Measurements from ENCODE around the gene CTXN2. TPM values are rescaled to one million over a fixed set of nuclear protein-coding genes. Genes with fewer than 3 reads are reported as not detected.
A peak's percentile ranks its signal among the peaks of the same experiment; 100 is the strongest.

CTXN2 gene
- total and polyA plus RNA-seq, 4 experiments from 2014 or later: not detected

GRCh38 chr15:48168616-48169015 lies 22.8 kb upstream of the CTXN2 start:
- Histone ChIP-seq H3K9me3 (ENCODE audit: control insufficient read depth in 1 of 2, low read length in 2 of 2) (no peaks in the 10 kb centered on the region), H3K4me3 (ENCODE audit: low read length in 2 of 2) (no peak overlapping the region), H3K4me1 (ENCODE audit: insufficient read depth, low read length) (no peaks in the 10 kb centered on the region), H3K27me3 (ENCODE audit: insufficient read depth, low read length) (no peaks in the 10 kb centered on the region), H3K36me3 (ENCODE audit: insufficient read depth, low read length) (no peaks in the 10 kb centered on the region), H3K27ac (ENCODE audit: low read depth, low read length) (no peak overlapping the region)
- ChIA-PET POLR2A (ENCODE audit: partially characterized antibody) (no interaction called here), CTCF (ENCODE audit: partially characterized antibody) (no interaction called here)
- no peak overlapping the region for H3K4me3 Mint-ChIP-seq
- peaks cover 0 to 4% (median 0%) of the 10 kb centered on the region in 4 donors for H3K4me1 Mint-ChIP-seq
- DNase-seq: no peak
- intact Hi-C loops (cut with micrococcal nuclease): no loop called here
- no peaks in the 10 kb centered on the region for H3K27me3 Mint-ChIP-seq
- peaks cover 17 to 18% of the 10 kb centered on the region in 2 donors for H3K36me3 Mint-ChIP-seq
- no peak overlapping the region for H3K27ac Mint-ChIP-seq
- H3K9me3 Mint-ChIP-seq: peaks cover 0 to 12% (median 4%) of the 10 kb centered on the region in 8 donors

- POLR2A ChIA-PET (ENCODE audit: partially characterized antibody): no interaction called here
- Histone ChIP-seq H3K9me3 (ENCODE audit: control insufficient read depth in 1 of 2, low read length in 2 of 2) (no peaks in the 10 kb centered on the region), H3K4me1 (ENCODE audit: insufficient read depth, low read length) (no peaks in the 10 kb centered on the region), H3K4me3 (ENCODE audit: low read length in 2 of 2) (no peak overlapping the region), H3K27ac (ENCODE audit: low read depth, low read length) (no peak overlapping the region), H3K27me3 (ENCODE audit: insufficient read depth, low read length) (no peaks in the 10 kb centered on the region), H3K36me3 (ENCODE audit: insufficient read depth, low read length) (no peaks in the 10 kb centered on the region)
- Mint-ChIP-seq H3K27ac (no peak overlapping the region), H3K9me3 (peaks cover 0 to 12% (median 4%) of the 10 kb centered on the region in 8 donors), H3K36me3 (peaks cover 15 to 17% of the 10 kb centered on the region in 2 donors), H3K4me1 (peaks cover 0 to 4% (median 0%) of the 10 kb centered on the region in 4 donors), H3K27me3 (no peaks in the 10 kb centered on the region), H3K4me3 (no peak overlapping the region)
- intact Hi-C loops (cut with micrococcal nuclease): loop anchor here (10.0 kb wide), 1 partner anchor 164 kb away; the partner anchor contains the start of gene DUT
- DNase-seq: no peak
- CTCF ChIA-PET (ENCODE audit: partially characterized antibody): no interaction called here
Measured at GRCh38 chr15:48170981-48171380, 20.5 kb upstream of the CTXN2 start.

GRCh38 chr15:48175126-48175525 lies 16.3 kb upstream of the CTXN2 start:
- H3K36me3 Mint-ChIP-seq: peaks cover 3 to 4% of the 10 kb centered on the region in 2 donors
- DNase-seq: no peak
- peaks cover 13% of the 10 kb centered on the region for H3K4me1 ChIP-seq (ENCODE audit: insufficient read depth, low read length)
- no peaks in the 10 kb centered on the region for H3K36me3 ChIP-seq (ENCODE audit: insufficient read depth, low read length)
- ChIA-PET CTCF (ENCODE audit: partially characterized antibody) (no interaction called here), POLR2A (ENCODE audit: partially characterized antibody) (no interaction called here)
- peaks cover 9 to 18% (median 14%) of the 10 kb centered on the region in 4 donors for H3K4me1 Mint-ChIP-seq
- H3K9me3 Mint-ChIP-seq: peaks cover 0 to 12% (median 4%) of the 10 kb centered on the region in 8 donors
- H3K27me3 ChIP-seq (ENCODE audit: insufficient read depth, low read length): no peaks in the 10 kb centered on the region
- no peak overlapping the region for H3K27ac ChIP-seq (ENCODE audit: low read depth, low read length)
- intact Hi-C loops (cut with micrococcal nuclease): loop anchor here (10.0 kb wide), 1 partner anchor 160 kb away; the partner anchor contains the start of gene DUT
- no peaks in the 10 kb centered on the region for H3K9me3 ChIP-seq (ENCODE audit: control insufficient read depth in 1 of 2, low read length in 2 of 2)
- no peak overlapping the region for H3K4me3 Mint-ChIP-seq
- no peak overlapping the region for H3K27ac Mint-ChIP-seq
- H3K4me3 ChIP-seq (ENCODE audit: low read length in 2 of 2): no peak overlapping the region
- peaks cover 0 to 3% of the 10 kb centered on the region in 2 donors for H3K27me3 Mint-ChIP-seq

- no peak overlapping the region for H3K27ac ChIP-seq (ENCODE audit: low read depth, low read length)
- no peak overlapping the region for H3K4me3 ChIP-seq (ENCODE audit: low read length in 2 of 2)
- POLR2A ChIA-PET (ENCODE audit: partially characterized antibody): no interaction called here
- H3K4me3 Mint-ChIP-seq: peak overlapping the region in 1 of 8 donors; percentile 22
- no peaks in the 10 kb centered on the region for H3K27me3 ChIP-seq (ENCODE audit: insufficient read depth, low read length)
- peaks cover 0 to 12% (median 4%) of the 10 kb centered on the region in 8 donors for H3K9me3 Mint-ChIP-seq
- CTCF ChIA-PET (ENCODE audit: partially characterized antibody): no interaction called here
- H3K27ac Mint-ChIP-seq: no peak overlapping the region
- DNase-seq: no peak
- H3K4me1 ChIP-seq (ENCODE audit: insufficient read depth, low read length): peaks cover 13% of the 10 kb centered on the region
- H3K4me1 Mint-ChIP-seq: peaks cover 9 to 18% (median 14%) of the 10 kb centered on the region in 4 donors
- intact Hi-C loops (cut with micrococcal nuclease): loop anchor here (10.0 kb wide), 1 partner anchor 159 kb away; the partner anchor contains the start of gene DUT
- no peaks in the 10 kb centered on the region for H3K9me3 ChIP-seq (ENCODE audit: control insufficient read depth in 1 of 2, low read length in 2 of 2)
- no peaks in the 10 kb centered on the region for H3K36me3 ChIP-seq (ENCODE audit: insufficient read depth, low read length)
- peaks cover 3 to 4% of the 10 kb centered on the region in 2 donors for H3K36me3 Mint-ChIP-seq
- H3K27me3 Mint-ChIP-seq: peaks cover 0 to 3% of the 10 kb centered on the region in 2 donors
Measured at GRCh38 chr15:48176112-48176511, 15.4 kb upstream of the CTXN2 start.

GRCh38 chr15:48176957-48177356 lies 14.5 kb upstream of the CTXN2 start:
- Histone ChIP-seq H3K27ac (ENCODE audit: low read depth, low read length) (no peak overlapping the region), H3K27me3 (ENCODE audit: insufficient read depth, low read length) (no peaks in the 10 kb centered on the region), H3K4me3 (ENCODE audit: low read length in 2 of 2) (peak overlapping the region in 1 of 2 donors; percentile 58), H3K4me1 (ENCODE audit: insufficient read depth, low read length) (peaks cover 13% of the 10 kb centered on the region), H3K9me3 (ENCODE audit: control insufficient read depth in 1 of 2, low read length in 2 of 2) (no peaks in the 10 kb centered on the region), H3K36me3 (ENCODE audit: insufficient read depth, low read length) (no peaks in the 10 kb centered on the region)
- CTCF ChIA-PET (ENCODE audit: partially characterized antibody): no interaction called here
- peaks cover 0 to 12% (median 4%) of the 10 kb centered on the region in 8 donors for H3K9me3 Mint-ChIP-seq
- peak overlapping the region in 7 of 8 donors; percentile 89 to 96 (median 93) for H3K4me3 Mint-ChIP-seq
- H3K27ac Mint-ChIP-seq: peak overlapping the region in 5 of 7 donors; percentile 92 to 94 (median 93)
- H3K36me3 Mint-ChIP-seq: peaks cover under 1 to 4% of the 10 kb centered on the region in 2 donors
- intact Hi-C loops (cut with micrococcal nuclease): loop anchor here (10.0 kb wide), 1 partner anchor 158 kb away; the partner anchor contains the start of gene DUT
- H3K27me3 Mint-ChIP-seq: peaks cover 1 to 4% of the 10 kb centered on the region in 2 donors
- H3K4me1 Mint-ChIP-seq: peaks cover 9 to 18% (median 14%) of the 10 kb centered on the region in 4 donors
- POLR2A ChIA-PET (ENCODE audit: partially characterized antibody): interaction anchor here (1.0 to 1.3 kb wide), 2 partner anchors 154 to 155 kb away, joined by 3 to 6 read pairs; no protein-coding TSS in a partner anchor
- DNase-seq: no peak

GRCh38 chr15:48177383-48177765 lies 14.1 kb upstream of the CTXN2 start:
- peak in 3 of 5 donors; percentile 30 to 42 (median 35) for DNase-seq
- CTCF ChIA-PET (ENCODE audit: partially characterized antibody): no interaction called here
- POLR2A ChIA-PET (ENCODE audit: partially characterized antibody): interaction anchor here (1.0 to 1.3 kb wide), 2 partner anchors 153 to 155 kb away, joined by 3 to 6 read pairs; no protein-coding TSS in a partner anchor

GRCh38 chr15:48177766-48178647 lies 13.5 kb upstream of the CTXN2 start, which contains the start of gene MYEF2:
MYEF2 (minus strand) TSS chr15:48178295; CDS start chr15:48178237, 58 bp downstream.
- peaks cover 0 to 4% of the 10 kb centered on the region in 2 donors for H3K36me3 Mint-ChIP-seq
- Histone ChIP-seq H3K27me3 (ENCODE audit: insufficient read depth, low read length) (no peaks in the 10 kb centered on the region), H3K36me3 (ENCODE audit: insufficient read depth, low read length) (no peaks in the 10 kb centered on the region), H3K4me3 (ENCODE audit: low read length in 2 of 2) (peak within 1 kb of the TSS in 1 of 2 donors; percentile 58), H3K4me1 (ENCODE audit: insufficient read depth, low read length) (peaks cover 13% of the 10 kb centered on the region), H3K27ac (ENCODE audit: low read depth, low read length) (peak within 1 kb of the TSS; percentile 51), H3K9me3 (ENCODE audit: control insufficient read depth in 1 of 2, low read length in 2 of 2) (no peaks in the 10 kb centered on the region)
- peak; percentile 52 to 70 (median 64) for DNase-seq
- peaks cover 0 to 7% (median 0%) of the 10 kb centered on the region in 8 donors for H3K9me3 Mint-ChIP-seq
- POLR2A ChIA-PET (ENCODE audit: partially characterized antibody): interaction anchor here (0.6 to 1.3 kb wide), 3 partner anchors 17 to 154 kb away, joined by 3 to 6 read pairs (median 5); no protein-coding TSS in a partner anchor
- H3K27me3 Mint-ChIP-seq: peaks cover 5 to 8% of the 10 kb centered on the region in 2 donors
- H3K4me3 Mint-ChIP-seq: peak within 1 kb of the TSS; percentile 89 to 96 (median 92)
- CTCF ChIA-PET (ENCODE audit: partially characterized antibody): no interaction called here
- peaks cover 9 to 18% (median 14%) of the 10 kb centered on the region in 4 donors for H3K4me1 Mint-ChIP-seq
- H3K27ac Mint-ChIP-seq: peak within 1 kb of the TSS; percentile 86 to 94 (median 92)
- intact Hi-C loops (cut with micrococcal nuclease): loop anchor here (10.0 kb wide), 1 partner anchor 157 kb away; the partner anchor contains the start of gene DUT

More at GRCh38 chr15:48177383-48177765, 14.1 kb upstream of the CTXN2 start:
- H3K4me3 ChIP-seq (ENCODE audit: low read length in 2 of 2): peak overlapping the region in 1 of 2 donors; percentile 58
- H3K36me3 ChIP-seq (ENCODE audit: insufficient read depth, low read length): no peaks in the 10 kb centered on the region
- intact Hi-C loops (cut with micrococcal nuclease): loop anchor here (10.0 kb wide), 1 partner anchor 157 kb away; the partner anchor contains the start of gene DUT
- Mint-ChIP-seq H3K9me3 (peaks cover 0 to 9% (median 2%) of the 10 kb centered on the region in 8 donors), H3K36me3 (peaks cover 0 to 4% of the 10 kb centered on the region in 2 donors), H3K27me3 (peaks cover 5% of the 10 kb centered on the region in 2 donors), H3K4me1 (peaks cover 9 to 18% (median 14%) of the 10 kb centered on the region in 4 donors), H3K4me3 (peak overlapping the region; percentile 89 to 96 (median 92)), H3K27ac (peak overlapping the region; percentile 86 to 94 (median 92))
- H3K27ac ChIP-seq (ENCODE audit: low read depth, low read length): peak overlapping the region; percentile 51
- H3K9me3 ChIP-seq (ENCODE audit: control insufficient read depth in 1 of 2, low read length in 2 of 2): no peaks in the 10 kb centered on the region
- no peaks in the 10 kb centered on the region for H3K27me3 ChIP-seq (ENCODE audit: insufficient read depth, low read length)
- peaks cover 13% of the 10 kb centered on the region for H3K4me1 ChIP-seq (ENCODE audit: insufficient read depth, low read length)

All from CD4-positive, alpha-beta memory T cell (primary cell).